ENCODE measurements around the gene UBR2.
"Not testable (repeated sequence)": the region's sequence is repeated elsewhere in the genome, so short reads cannot be mapped to it uniquely, and the experiment has no call there.

The UBR2 gene

GRCh38 chr6:42733867-42734481, 170.1 kb downstream of the UBR2 start:
- DNase-seq, result not testable (repeated sequence)

GRCh38 chr6:42735976-42736375, 172.1 kb downstream of the UBR2 start:
- no peak for DNase-seq

DNA sequence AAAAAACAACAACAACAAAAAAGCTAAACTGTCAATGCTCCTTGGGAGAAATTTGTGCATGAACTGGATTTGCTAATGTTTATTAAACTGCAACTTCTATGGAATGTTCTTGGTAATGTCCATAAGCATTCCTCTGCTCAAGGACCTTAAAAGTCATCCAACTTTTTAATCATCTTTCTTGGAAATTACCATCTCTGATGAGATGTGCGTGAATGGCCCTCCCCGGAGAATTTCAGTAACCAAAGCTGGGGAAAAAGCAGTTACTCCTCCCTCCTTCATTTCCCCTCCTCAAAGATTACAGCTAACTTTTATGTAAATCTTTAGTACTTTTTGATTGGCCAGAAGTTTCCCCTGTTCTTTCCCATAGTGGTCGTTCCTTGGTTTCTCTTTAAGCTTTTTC, 176.9 kb downstream of the UBR2 start:
- DNase-seq, result no peak

GRCh38 chr6:42742116-42742894, 178.5 kb downstream of the UBR2 start:
- DNase-seq, result no peak

Data from activated CD4-positive, CD25-positive, alpha-beta regulatory T cell treated with anti-CD3 and anti-CD28 coated beads, Interleukin-2, amount 50 U/mL, for 72 hours (primary cell).